ENCODE results near the gene LRP2BP. TPM values are rescaled to one million over a fixed set of nuclear protein-coding genes. Genes with fewer than 3 reads are reported as not detected.
"Not testable (repeated sequence)": the region's sequence is repeated elsewhere in the genome, so short reads cannot be mapped to it uniquely, and the experiment has no call there.

LRP2BP gene
- total and polyA plus RNA-seq, 3 experiments from 2014 or later: 0.35 to 0.59 (median 0.42) TPM

GRCh38 chr4:185370268-185370949, 25.3 kb downstream of the LRP2BP start:
- no peaks in the 10 kb centered on the region for H3K4me1 Mint-ChIP-seq
- H3K9me3 Mint-ChIP-seq: no peaks in the 10 kb centered on the region
- H3K27me3 Mint-ChIP-seq: no peaks in the 10 kb centered on the region
- POLR2A ChIA-PET: no interaction called here
- Histone ChIP-seq H3K36me3 (ENCODE audit: insufficient read depth, low read length) (peaks cover 6% of the 10 kb centered on the region), H3K9me3 (ENCODE audit: low read length) (no peaks in the 10 kb centered on the region), H3K4me3 (ENCODE audit: low read length) (no peak overlapping the region), H3K27me3 (ENCODE audit: insufficient read depth, low read length, poor library complexity, severe bottlenecking) (no peaks in the 10 kb centered on the region), H3K4me1 (ENCODE audit: insufficient read depth, low read length) (no peaks in the 10 kb centered on the region), H3K27ac (ENCODE audit: low read depth, low read length) (no peak overlapping the region)
- H3K36me3 Mint-ChIP-seq: peaks cover 6 to 23% (median 7%) of the 10 kb centered on the region in 3 donors
- H3K4me3 Mint-ChIP-seq: no peak overlapping the region
- CTCF ChIA-PET: no interaction called here
- peak overlapping the region in 1 of 8 donors; percentile 38 for H3K27ac Mint-ChIP-seq
- DNase-seq: no peak

- Histone ChIP-seq H3K4me3 (ENCODE audit: low read length) (no peak overlapping the region), H3K4me1 (ENCODE audit: insufficient read depth, low read length) (no peaks in the 10 kb centered on the region), H3K9me3 (ENCODE audit: low read length) (no peaks in the 10 kb centered on the region), H3K27ac (ENCODE audit: low read depth, low read length) (no peak overlapping the region), H3K27me3 (ENCODE audit: insufficient read depth, low read length, poor library complexity, severe bottlenecking) (no peaks in the 10 kb centered on the region), H3K36me3 (ENCODE audit: insufficient read depth, low read length) (peaks cover 6% of the 10 kb centered on the region)
- ChIA-PET CTCF (no interaction called here), POLR2A (no interaction called here)
- Mint-ChIP-seq H3K9me3 (no peaks in the 10 kb centered on the region), H3K4me3 (no peak overlapping the region), H3K4me1 (no peaks in the 10 kb centered on the region), H3K27ac (no peak overlapping the region), H3K27me3 (no peaks in the 10 kb centered on the region), H3K36me3 (peaks cover 6 to 23% (median 7%) of the 10 kb centered on the region in 3 donors)
- DNase-seq: no peak
Observed at GRCh38 chr4:185369731-185370130, 26.0 kb downstream of the LRP2BP start.

GRCh38 chr4:185364886-185365285, 30.8 kb downstream of the LRP2BP start:
- no peaks in the 10 kb centered on the region for H3K4me1 ChIP-seq (ENCODE audit: insufficient read depth, low read length)
- no peak overlapping the region for H3K27ac Mint-ChIP-seq
- H3K4me1 Mint-ChIP-seq: no peaks in the 10 kb centered on the region
- H3K9me3 Mint-ChIP-seq: no peaks in the 10 kb centered on the region
- no peak overlapping the region for H3K4me3 Mint-ChIP-seq
- ChIA-PET CTCF (interaction anchor here (1.5 kb wide), 1 partner anchor 12 kb away, joined by 3 read pairs; no protein-coding TSS in a partner anchor), POLR2A (no interaction called here)
- no peak overlapping the region for H3K27ac ChIP-seq (ENCODE audit: low read depth, low read length)
- H3K36me3 ChIP-seq (ENCODE audit: insufficient read depth, low read length): no peaks in the 10 kb centered on the region
- peaks cover 4 to 37% (median 6%) of the 10 kb centered on the region in 3 donors for H3K36me3 Mint-ChIP-seq
- no peaks in the 10 kb centered on the region for H3K27me3 Mint-ChIP-seq
- no peak overlapping the region for H3K4me3 ChIP-seq (ENCODE audit: low read length)
- no peak for DNase-seq
- no peaks in the 10 kb centered on the region for H3K9me3 ChIP-seq (ENCODE audit: low read length)
- H3K27me3 ChIP-seq (ENCODE audit: insufficient read depth, low read length, poor library complexity, severe bottlenecking): no peaks in the 10 kb centered on the region

GRCh38 chr4:185363251-185363650, 32.5 kb downstream of the LRP2BP start:
- DNase-seq: no peak

GRCh38 chr4:185362570-185362969, 33.2 kb downstream of the LRP2BP start:
- peaks cover 5 to 40% (median 10%) of the 10 kb centered on the region in 3 donors for H3K36me3 Mint-ChIP-seq
- H3K27me3 ChIP-seq (ENCODE audit: insufficient read depth, low read length, poor library complexity, severe bottlenecking); H3K27ac ChIP-seq (ENCODE audit: low read depth, low read length): not testable (repeated sequence)

More at GRCh38 chr4:185363251-185363650, 32.5 kb downstream of the LRP2BP start:
- H3K27ac ChIP-seq (ENCODE audit: low read depth, low read length): no peak overlapping the region
- Mint-ChIP-seq H3K27ac (no peak overlapping the region), H3K9me3 (no peaks in the 10 kb centered on the region), H3K4me3 (no peak overlapping the region), H3K4me1 (no peaks in the 10 kb centered on the region), H3K27me3 (no peaks in the 10 kb centered on the region), H3K36me3 (peaks cover 6 to 37% (median 9%) of the 10 kb centered on the region in 3 donors)
- no peaks in the 10 kb centered on the region for H3K27me3 ChIP-seq (ENCODE audit: insufficient read depth, low read length, poor library complexity, severe bottlenecking)
- CTCF ChIA-PET: no interaction called here
- H3K36me3 ChIP-seq (ENCODE audit: insufficient read depth, low read length): no peaks in the 10 kb centered on the region
- no peaks in the 10 kb centered on the region for H3K9me3 ChIP-seq (ENCODE audit: low read length)
- no peak overlapping the region for H3K4me3 ChIP-seq (ENCODE audit: low read length)
- no peaks in the 10 kb centered on the region for H3K4me1 ChIP-seq (ENCODE audit: insufficient read depth, low read length)
- POLR2A ChIA-PET: no interaction called here

GRCh38 chr4:185361872-185362271, 33.9 kb downstream of the LRP2BP start:
- Mint-ChIP-seq H3K4me3 (no peak overlapping the region), H3K4me1 (no peaks in the 10 kb centered on the region), H3K27ac (no peak overlapping the region), H3K9me3 (no peaks in the 10 kb centered on the region), H3K27me3 (no peaks in the 10 kb centered on the region), H3K36me3 (peaks cover 5 to 47% (median 11%) of the 10 kb centered on the region in 3 donors)
- POLR2A ChIA-PET: no interaction called here
- DNase-seq: no peak
- H3K9me3 ChIP-seq (ENCODE audit: low read length): no peaks in the 10 kb centered on the region
- H3K27me3 ChIP-seq (ENCODE audit: insufficient read depth, low read length, poor library complexity, severe bottlenecking): no peaks in the 10 kb centered on the region
- no peaks in the 10 kb centered on the region for H3K36me3 ChIP-seq (ENCODE audit: insufficient read depth, low read length)
- H3K27ac ChIP-seq (ENCODE audit: low read depth, low read length): no peak overlapping the region
- H3K4me1 ChIP-seq (ENCODE audit: insufficient read depth, low read length): no peaks in the 10 kb centered on the region
- H3K4me3 ChIP-seq (ENCODE audit: low read length): no peak overlapping the region
- CTCF ChIA-PET: no interaction called here

More at GRCh38 chr4:185362570-185362969, 33.2 kb downstream of the LRP2BP start:
- H3K4me1 ChIP-seq (ENCODE audit: insufficient read depth, low read length); H3K27me3 Mint-ChIP-seq; H3K4me3 ChIP-seq (ENCODE audit: low read length); H3K4me3 Mint-ChIP-seq; DNase-seq; H3K36me3 ChIP-seq (ENCODE audit: insufficient read depth, low read length); H3K9me3 Mint-ChIP-seq; H3K27ac Mint-ChIP-seq; H3K4me1 Mint-ChIP-seq; H3K9me3 ChIP-seq (ENCODE audit: low read length); CTCF ChIA-PET; POLR2A ChIA-PET: not testable (repeated sequence)

GRCh38 chr4:185359767-185360446, 35.8 kb downstream of the LRP2BP start:
- ChIA-PET CTCF (no interaction called here), POLR2A (no interaction called here)
- H3K27ac Mint-ChIP-seq: no peak overlapping the region
- no peaks in the 10 kb centered on the region for H3K4me1 ChIP-seq (ENCODE audit: insufficient read depth, low read length)
- no peaks in the 10 kb centered on the region for H3K27me3 Mint-ChIP-seq
- no peaks in the 10 kb centered on the region for H3K9me3 Mint-ChIP-seq
- H3K4me3 ChIP-seq (ENCODE audit: low read length): no peak overlapping the region
- H3K36me3 Mint-ChIP-seq: peaks cover 5 to 52% (median 13%) of the 10 kb centered on the region in 3 donors
- H3K4me1 Mint-ChIP-seq: no peaks in the 10 kb centered on the region
- H3K27ac ChIP-seq (ENCODE audit: low read depth, low read length): no peak overlapping the region
- no peak overlapping the region for H3K4me3 Mint-ChIP-seq
- H3K9me3 ChIP-seq (ENCODE audit: low read length): no peaks in the 10 kb centered on the region
- DNase-seq: no peak
- H3K27me3 ChIP-seq (ENCODE audit: insufficient read depth, low read length, poor library complexity, severe bottlenecking): no peaks in the 10 kb centered on the region
- no peaks in the 10 kb centered on the region for H3K36me3 ChIP-seq (ENCODE audit: insufficient read depth, low read length)

- Histone ChIP-seq H3K4me1 (ENCODE audit: insufficient read depth, low read length) (no peaks in the 10 kb centered on the region), H3K4me3 (ENCODE audit: low read length) (no peak overlapping the region), H3K9me3 (ENCODE audit: low read length) (no peaks in the 10 kb centered on the region), H3K27ac (ENCODE audit: low read depth, low read length) (no peak overlapping the region), H3K36me3 (ENCODE audit: insufficient read depth, low read length) (no peaks in the 10 kb centered on the region), H3K27me3 (ENCODE audit: insufficient read depth, low read length, poor library complexity, severe bottlenecking) (no peaks in the 10 kb centered on the region)
- CTCF ChIA-PET: no interaction called here
- POLR2A ChIA-PET: no interaction called here
- Mint-ChIP-seq H3K9me3 (no peaks in the 10 kb centered on the region), H3K4me1 (no peaks in the 10 kb centered on the region), H3K27ac (no peak overlapping the region), H3K4me3 (no peak overlapping the region), H3K36me3 (peaks cover 5 to 59% (median 16%) of the 10 kb centered on the region in 3 donors), H3K27me3 (no peaks in the 10 kb centered on the region)
- no peak for DNase-seq
Observed at GRCh38 chr4:185358959-185359358, 36.8 kb downstream of the LRP2BP start.
